AG04450 (cell line): ENCODE results near the gene AUP1. TPM values are rescaled to one million over a fixed set of nuclear protein-coding genes. Genes with fewer than 3 reads are reported as not detected.

Experiments
- CTCF ChIA-PET: fragments of 300-600, 350-600 bp; formaldehyde crosslinking; extraction: SDS; loops from one replicate; lab custom pipeline; 2022; ENCODE audit warnings: antibody characterized with exemption, inconsistent platforms; lab: Charles Lee
- POLR2A ChIA-PET: fragments of 350-600 bp; formaldehyde crosslinking; extraction: SDS; loops from one replicate; lab custom pipeline; 2021; ENCODE audit warnings: antibody characterized with exemption, inconsistent platforms; lab: Yijun Ruan, JAX
- DNase-seq: peaks from one replicate; pipeline ENCODE4 v3.0.0-alpha.2; 2011; ENCODE audit warnings: low read depth, low spot score
- H3K27ac ChIP-seq: one replicate; pipeline ENCODE4 v1.5.1; 2012; ENCODE audit warnings: low read depth, low read length, control low read depth
- H3K27me3 ChIP-seq: one replicate; pipeline ENCODE4 v1.6.0; 2012; ENCODE audit warnings: low read length; ENCODE audit not compliant: control insufficient read depth, insufficient read depth
- H3K4me3 ChIP-seq: 2 replicates; pipeline ENCODE4 v1.5.1; 2011; ENCODE audit warnings: mild to moderate bottlenecking, low read depth, low read length, control low read depth
- H3K9me3 ChIP-seq: 2 replicates; pipeline ENCODE4 v1.5.1; 2012; ENCODE audit warnings: low read length; ENCODE audit not compliant: control insufficient read depth, insufficient read depth
- polyA plus RNA-seq: library from polyadenylated mRNA; depleted of rRNA; stranded (reverse); fragments of >200 nt; gene quantifications from 2 replicates; pipeline ENCODE4 v1.2.3, GENCODE V29; 2011
- TF ChIP-seq, protein P1 (sequence below): IDR thresholded peaks from 2 replicates; pipeline ENCODE4 v1.5.1; 2011; ENCODE audit warnings: low read depth, low read length, control low read depth, inconsistent platforms

AUP1 gene
- polyA plus RNA-seq, 1 experiment = 51.9 TPM

DNA sequence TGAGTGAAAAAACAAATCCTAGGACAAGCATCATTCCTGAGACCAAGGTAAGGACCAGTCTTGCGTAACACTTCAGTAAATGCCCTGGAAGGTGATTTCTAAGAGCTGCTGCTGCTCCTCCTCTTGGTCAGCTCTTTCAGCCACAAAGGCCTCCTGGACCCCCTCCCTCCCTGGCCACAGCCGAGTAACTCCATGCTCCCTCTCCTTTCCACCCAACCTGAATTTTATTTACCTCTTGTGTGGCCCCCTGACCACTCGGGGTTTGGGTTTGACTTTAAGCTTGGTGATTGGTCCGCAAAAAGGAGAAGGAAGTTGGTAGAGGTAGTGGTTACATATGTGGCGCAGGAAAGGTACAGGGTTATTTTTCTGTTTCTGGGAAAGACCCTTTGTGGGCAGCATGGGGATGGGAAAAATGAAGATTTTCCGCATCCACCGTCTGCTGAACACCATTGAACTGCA lies 9.4 kb upstream of the AUP1 start:
- Histone ChIP-seq H3K27me3 (no peaks in the 10 kb centered on the region), H3K4me3 (no peak overlapping the region), H3K9me3 (no peaks in the 10 kb centered on the region), H3K27ac (no peak overlapping the region)
- CTCF ChIA-PET = interaction anchor here (0.7 to 1.2 kb wide), 3 partner anchors 46 to 65 kb away, joined by 3 to 4 read pairs (median 3); partner anchors contain the start of genes CCDC142 and TTC31
- POLR2A ChIA-PET = interaction anchor here (0.6 to 1.4 kb wide), 2 partner anchors 15 to 117 kb away, joined by 8 to 9 read pairs; partner anchors contain the start of gene LOXL3
- DNase-seq = no peak
- TF ChIP-seq, protein P1, sequence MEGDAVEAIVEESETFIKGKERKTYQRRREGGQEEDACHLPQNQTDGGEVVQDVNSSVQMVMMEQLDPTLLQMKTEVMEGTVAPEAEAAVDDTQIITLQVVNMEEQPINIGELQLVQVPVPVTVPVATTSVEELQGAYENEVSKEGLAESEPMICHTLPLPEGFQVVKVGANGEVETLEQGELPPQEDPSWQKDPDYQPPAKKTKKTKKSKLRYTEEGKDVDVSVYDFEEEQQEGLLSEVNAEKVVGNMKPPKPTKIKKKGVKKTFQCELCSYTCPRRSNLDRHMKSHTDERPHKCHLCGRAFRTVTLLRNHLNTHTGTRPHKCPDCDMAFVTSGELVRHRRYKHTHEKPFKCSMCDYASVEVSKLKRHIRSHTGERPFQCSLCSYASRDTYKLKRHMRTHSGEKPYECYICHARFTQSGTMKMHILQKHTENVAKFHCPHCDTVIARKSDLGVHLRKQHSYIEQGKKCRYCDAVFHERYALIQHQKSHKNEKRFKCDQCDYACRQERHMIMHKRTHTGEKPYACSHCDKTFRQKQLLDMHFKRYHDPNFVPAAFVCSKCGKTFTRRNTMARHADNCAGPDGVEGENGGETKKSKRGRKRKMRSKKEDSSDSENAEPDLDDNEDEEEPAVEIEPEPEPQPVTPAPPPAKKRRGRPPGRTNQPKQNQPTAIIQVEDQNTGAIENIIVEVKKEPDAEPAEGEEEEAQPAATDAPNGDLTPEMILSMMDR = no peak

DNA sequence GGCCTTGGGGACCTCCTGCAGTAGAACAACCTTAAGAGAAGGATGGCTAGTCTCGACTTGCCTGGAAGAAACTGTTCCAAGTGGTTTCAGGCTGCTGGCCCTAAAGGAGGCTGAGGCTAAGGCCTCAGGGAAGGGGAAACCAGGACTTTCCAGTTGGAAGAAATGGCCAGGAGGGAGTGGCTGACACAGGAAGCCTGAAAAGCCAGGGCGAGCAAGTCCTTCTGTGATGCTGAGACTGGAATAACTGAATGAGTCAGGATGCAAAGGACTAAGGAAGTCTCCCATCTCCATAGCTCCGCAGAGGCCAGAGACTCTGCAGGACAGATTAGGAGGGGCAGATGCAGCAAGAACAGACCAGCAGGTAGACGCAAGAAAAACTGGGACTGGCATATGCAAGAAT lies 7.6 kb upstream of the AUP1 start:
- no peak overlapping the region for H3K27ac ChIP-seq

DNA sequence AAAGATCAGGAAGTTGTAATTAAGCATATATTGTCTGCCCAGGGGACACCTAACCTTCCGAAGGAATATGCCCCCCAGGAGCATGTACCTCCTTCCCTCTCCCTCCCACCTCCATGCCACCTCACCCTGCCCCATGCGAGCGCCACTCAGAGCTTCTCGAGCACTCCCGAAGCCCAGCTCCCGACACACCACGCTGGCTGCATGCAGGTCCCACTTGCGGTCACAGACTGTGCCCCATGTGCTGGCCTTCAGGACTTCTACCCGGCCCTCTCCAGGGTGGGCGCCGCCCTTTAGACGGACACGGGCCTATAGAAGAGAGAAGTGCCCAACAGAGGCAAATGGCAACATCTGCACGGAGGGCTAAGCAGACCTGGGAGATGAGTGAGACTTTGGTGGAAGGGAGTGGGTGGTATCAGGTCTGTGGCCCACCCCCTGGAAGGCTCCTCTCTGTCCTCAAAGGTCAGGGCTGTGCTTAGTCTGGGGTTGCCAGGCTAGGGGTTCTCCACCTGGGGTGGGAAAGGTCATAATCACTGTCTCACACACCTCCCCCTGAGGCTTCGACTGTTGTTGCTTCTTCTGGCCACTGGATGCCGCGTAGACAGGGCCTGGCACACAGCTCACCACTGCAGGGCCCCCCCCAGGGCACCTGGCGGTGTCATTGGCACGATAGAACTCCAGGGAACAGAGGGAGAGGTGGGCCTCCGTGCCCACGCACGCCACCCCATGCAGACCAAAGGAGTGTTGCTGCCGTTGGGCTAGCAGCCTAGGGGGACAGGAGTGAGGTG lies 6.9 kb upstream of the AUP1 start:
- no peak for DNase-seq
- no peak overlapping the region for H3K27ac ChIP-seq
- H3K27me3 ChIP-seq = no peaks in the 10 kb centered on the region
- H3K4me3 ChIP-seq = no peak overlapping the region
- H3K9me3 ChIP-seq = no peaks in the 10 kb centered on the region
- POLR2A ChIA-PET = no interaction called here
- CTCF ChIA-PET = interaction anchor here (0.9 kb wide), 1 partner anchor 52 kb away, joined by 3 read pairs; no protein-coding TSS in a partner anchor
- TF ChIP-seq, protein P1 = no peak

More for the DNA sequence above, 7.6 kb upstream of the AUP1 start:
- ChIA-PET POLR2A (no interaction called here), CTCF (interaction anchor here (1.4 kb wide), 1 partner anchor 51 kb away, joined by 3 read pairs; no protein-coding TSS in a partner anchor)
- TF ChIP-seq, protein P1 = no peak
- no peaks in the 10 kb centered on the region for H3K9me3 ChIP-seq
- H3K4me3 ChIP-seq = no peak overlapping the region
- no peaks in the 10 kb centered on the region for H3K27me3 ChIP-seq
- DNase-seq = no peak

DNA sequence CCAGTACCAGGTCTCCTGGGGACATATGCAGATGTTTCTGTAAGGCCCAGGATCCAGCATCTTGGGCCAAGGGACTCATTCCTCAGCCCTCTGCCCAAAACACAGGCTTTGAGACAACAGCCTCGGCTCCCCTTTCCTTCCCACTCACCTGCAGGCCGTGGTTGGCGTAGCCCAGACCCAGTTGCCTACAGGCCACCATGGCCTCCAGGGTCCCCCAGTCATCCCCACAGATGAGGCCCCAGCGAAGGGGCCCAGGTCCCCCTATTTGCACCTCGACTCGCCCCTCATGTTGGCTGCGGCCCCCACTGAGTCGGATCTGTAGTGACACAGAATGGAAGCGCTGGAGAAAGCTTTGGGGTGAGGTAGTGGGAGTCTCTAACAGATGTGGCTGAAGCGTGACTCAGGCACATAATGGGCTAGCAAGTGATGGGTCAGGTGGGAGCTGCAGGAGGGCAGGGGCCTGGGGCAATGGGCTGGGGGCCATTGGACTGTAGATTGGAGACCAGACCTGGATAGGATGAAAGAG lies 6.0 kb upstream of the AUP1 start:
- POLR2A ChIA-PET = no interaction called here
- DNase-seq = no peak
- Histone ChIP-seq H3K27ac (no peak overlapping the region), H3K4me3 (no peak overlapping the region), H3K27me3 (no peaks in the 10 kb centered on the region), H3K9me3 (no peaks in the 10 kb centered on the region)
- CTCF ChIA-PET = interaction anchor here (0.9 kb wide), 1 partner anchor 52 kb away, joined by 3 read pairs; no protein-coding TSS in a partner anchor
- TF ChIP-seq, protein P1 = no peak

DNA sequence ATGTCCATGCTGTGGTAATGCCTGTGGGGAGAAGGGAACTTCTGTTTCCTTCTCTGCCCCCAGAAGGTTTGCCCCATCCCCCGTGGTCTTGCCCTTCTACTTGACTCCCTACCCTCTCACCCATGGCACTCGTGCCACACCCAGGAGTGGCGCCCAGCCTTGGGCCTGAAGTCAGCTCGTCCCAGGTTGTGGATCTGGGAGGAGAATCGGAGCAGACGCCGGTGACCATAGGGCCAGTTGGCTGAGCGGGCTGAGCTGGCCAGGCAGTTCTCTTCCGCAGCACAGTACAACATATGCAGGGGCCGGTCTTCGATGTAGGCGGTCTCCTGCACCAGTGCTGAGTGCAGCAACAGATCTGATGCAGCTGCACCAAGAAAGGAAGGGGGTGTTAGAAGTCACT lies 4.9 kb upstream of the AUP1 start:
- TF ChIP-seq, protein P1 = no peak
- Histone ChIP-seq H3K27ac (no peak overlapping the region), H3K4me3 (no peak overlapping the region), H3K27me3 (no peaks in the 10 kb centered on the region), H3K9me3 (peaks cover under 1% of the 10 kb centered on the region; the same call in 1 of the 2 replicates)
- no peak for DNase-seq
- POLR2A ChIA-PET = no interaction called here
- CTCF ChIA-PET = no interaction called here
